OCI-LY1 (cell line): ENCODE data around the gene MAP2K2.

Experiments
- H2AFZ ChIP-seq: fragments of 200-600 bp; sonication (generic), shearing (Covaris generic); 2 replicates; pipeline ENCODE4 v1.6.0; 2014; ENCODE audit warnings: antibody characterized with exemption, mild to moderate bottlenecking, low read length
- H3F3A ChIP-seq: fragments of 200-600 bp; sonication (generic), shearing (Covaris generic); 2 replicates; pipeline ENCODE4 v1.6.0; 2014; ENCODE audit warnings: mild to moderate bottlenecking, antibody characterized with exemption, low read length, moderate library complexity; ENCODE audit not compliant: insufficient read depth
- H3K27ac ChIP-seq: fragments of 200-600 bp; sonication (generic); 2 replicates; pipeline ENCODE4 v1.5.1; 2014; ENCODE audit warnings: low read length, mixed run types, mild to moderate bottlenecking, low read depth; ENCODE audit not compliant: poor library complexity, severe bottlenecking
- H3K27me3 ChIP-seq: fragments of 200-600 bp; sonication (generic); 2 replicates; pipeline ENCODE4 v1.6.0; 2014; ENCODE audit warnings: antibody characterized with exemption, mild to moderate bottlenecking, low read length, moderate library complexity; ENCODE audit not compliant: insufficient read depth
- H3K36me3 ChIP-seq: fragments of 200-600 bp; sonication (generic); 2 replicates; pipeline ENCODE4 v1.6.1; 2014; ENCODE audit warnings: mild to moderate bottlenecking, antibody characterized with exemption, low read length, moderate library complexity, mixed read lengths; ENCODE audit not compliant: insufficient read depth
- H3K4me1 ChIP-seq: fragments of 200-600 bp; sonication (generic); 2 replicates; pipeline ENCODE4 v1.5.1; 2014; ENCODE audit warnings: mild to moderate bottlenecking, low read length, moderate library complexity; ENCODE audit not compliant: insufficient read depth, severe bottlenecking
- H3K4me2 ChIP-seq: fragments of 200-600 bp; sonication (generic), shearing (Covaris generic); 2 replicates; pipeline ENCODE4 v1.6.1; 2014; ENCODE audit warnings: low read length
- H3K4me3 ChIP-seq: fragments of 200-600 bp; sonication (generic); 2 replicates; pipeline ENCODE4 v1.5.1; 2014; ENCODE audit warnings: low read length, low read depth, mild to moderate bottlenecking, mixed read lengths; ENCODE audit not compliant: poor library complexity, severe bottlenecking
- H3K79me2 ChIP-seq: fragments of 200-600 bp; shearing (Covaris generic); 2 replicates; pipeline ENCODE4 v1.6.1; 2016; ENCODE audit warnings: mixed run types, low read length, mixed read lengths; ENCODE audit not compliant: insufficient read depth
- H3K9ac ChIP-seq: fragments of 200-600 bp; sonication (generic), shearing (Covaris generic); 2 replicates; pipeline ENCODE4 v1.6.1; 2014; ENCODE audit warnings: mild to moderate bottlenecking, low read length, mixed read lengths
- H3K9me2 ChIP-seq: fragments of 200-600 bp; sonication (generic), shearing (Covaris generic); 2 replicates; pipeline ENCODE4 v1.6.1; 2014; ENCODE audit warnings: low read depth, mild to moderate bottlenecking, low read length, mixed read lengths
- H3K9me3 ChIP-seq: fragments of 200-600 bp; shearing (Covaris generic); 2 replicates; pipeline ENCODE4 v1.6.1; 2014; ENCODE audit warnings: low read length, mixed read lengths
- H4K20me1 ChIP-seq: fragments of 200-600 bp; sonication (generic), shearing (Covaris generic); 2 replicates; pipeline ENCODE4 v1.6.0; 2016; ENCODE audit warnings: mild to moderate bottlenecking, low read length; ENCODE audit not compliant: insufficient read depth
- CTCF ChIP-seq: fragments of 200-600 bp; sonication (generic), shearing (Covaris generic); IDR thresholded peaks from 2 replicates; pipeline ENCODE4 v1.5.1; 2017; ENCODE audit warnings: mild to moderate bottlenecking, antibody characterized with exemption, low read length, moderate library complexity, mixed read lengths
- EZH2 ChIP-seq: fragments of 200-600 bp; sonication (generic), shearing (Covaris generic); IDR thresholded peaks from 2 replicates; pipeline ENCODE4 v1.8.0; 2017; ENCODE audit warnings: borderline replicate concordance, mixed run types, mild to moderate bottlenecking, antibody characterized with exemption, low read length, moderate library complexity, mixed read lengths

The MAP2K2 gene

DNA sequence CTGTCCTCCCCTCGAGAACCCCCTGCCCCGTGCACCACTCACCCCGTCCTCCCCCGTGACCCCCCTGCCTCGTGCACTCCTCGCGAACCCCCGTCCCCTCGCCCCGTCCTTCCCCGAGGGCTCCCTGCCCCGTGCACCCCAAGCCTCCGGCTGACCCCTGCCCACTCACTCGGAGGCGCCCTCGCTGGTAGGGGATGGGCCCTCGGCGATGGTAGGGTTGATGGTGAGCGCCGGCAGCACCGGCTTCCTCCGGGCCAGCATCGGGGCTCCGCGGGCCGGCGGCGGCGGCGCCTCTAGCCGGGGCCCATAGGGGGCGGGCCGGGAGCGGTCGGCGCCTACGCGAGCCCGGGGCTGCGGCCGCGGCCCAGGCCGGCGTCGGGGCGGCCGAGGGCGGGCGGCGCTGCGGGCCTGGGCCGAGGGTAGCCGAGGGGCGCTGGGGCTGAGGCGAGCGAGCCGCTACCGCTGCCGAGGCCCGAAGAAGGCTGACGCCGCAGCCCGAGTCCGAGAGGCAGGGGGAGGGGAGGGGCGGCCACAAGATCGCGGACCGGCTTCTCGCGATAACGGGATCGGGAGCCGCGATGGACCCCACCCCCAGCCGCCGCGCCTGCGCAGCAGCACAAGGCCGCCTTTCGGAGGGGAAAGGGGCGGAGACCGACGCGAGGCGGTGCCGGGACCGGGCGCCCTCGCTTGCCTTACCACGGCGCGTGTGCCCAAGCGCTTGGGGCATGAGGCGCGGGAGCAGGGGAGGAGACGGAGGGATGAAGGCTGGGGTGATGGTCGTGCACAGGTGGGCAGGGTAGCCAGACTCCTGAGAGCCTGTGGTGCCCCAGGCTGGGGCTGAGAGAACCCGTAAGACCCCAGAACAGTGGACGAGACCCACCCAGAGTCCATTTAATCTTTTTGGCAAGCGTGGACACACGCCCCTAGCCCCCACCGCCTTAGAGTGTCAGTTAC is at the start of gene MAP2K2:
Gene MAP2K2, minus strand, starts transcription at position 508 of the 954 bp plus-strand sequence. Its CDS starts 247 bp downstream, at position 261.
- TF ChIP-seq CTCF (no peak), EZH2 (no peak)
- Histone ChIP-seq H2AFZ (peak within 1 kb of the TSS; percentile 66; the same call in 1 of the 2 replicates), H3K4me1 (peaks cover 28% of the 10 kb centered on the region), H3K9me3 (no peaks in the 10 kb centered on the region), H3K9ac (peak within 1 kb of the TSS; percentile 92), H4K20me1 (no peaks in the 10 kb centered on the region), H3F3A (no peaks in the 10 kb centered on the region), H3K4me2 (peak within 1 kb of the TSS; percentile 99), H3K4me3 (peak within 1 kb of the TSS; percentile 90), H3K36me3 (peaks cover 5% of the 10 kb centered on the region; the same call in 1 of the 2 replicates), H3K27ac (peak within 1 kb of the TSS; percentile 19), H3K79me2 (peaks cover 13% of the 10 kb centered on the region), H3K9me2 (no peaks in the 10 kb centered on the region), H3K27me3 (no peaks in the 10 kb centered on the region)

- H3K4me3 ChIP-seq, result no peak overlapping the region
These were observed 49.0 kb upstream of the MAP2K2 start for GRCh38 chr19:4172861-4173473.

DNA sequence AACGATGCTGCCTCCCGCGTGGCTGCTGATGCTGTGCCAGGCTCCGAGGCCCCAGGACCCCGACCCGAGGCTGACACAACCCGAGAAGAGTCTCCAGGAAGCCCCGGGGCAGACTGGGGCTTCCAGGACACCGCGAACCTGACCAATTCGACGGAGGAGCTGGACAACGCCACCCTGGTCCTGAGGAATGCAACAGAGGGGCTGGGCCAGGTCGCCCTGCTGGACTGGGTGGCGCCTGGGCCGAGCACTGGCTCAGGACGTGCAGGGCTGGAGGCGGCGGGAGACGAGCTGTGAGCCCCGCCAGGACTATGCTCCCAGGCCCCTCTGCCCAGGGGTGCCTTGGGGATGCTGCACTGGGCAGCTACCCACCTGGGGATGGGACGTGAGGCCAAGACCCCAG is 47.8 kb upstream of the MAP2K2 start:
- H3K9ac ChIP-seq, result no peak overlapping the region
- no peaks in the 10 kb centered on the region for H4K20me1 ChIP-seq
- H3K4me3 ChIP-seq, result no peak overlapping the region
- H2AFZ ChIP-seq, result no peak overlapping the region
- no peaks in the 10 kb centered on the region for H3K9me3 ChIP-seq
- H3K36me3 ChIP-seq, result no peaks in the 10 kb centered on the region
- TF ChIP-seq EZH2 (no peak), CTCF (no peak)
- H3K4me2 ChIP-seq, result no peak overlapping the region
- H3K4me1 ChIP-seq, result no peaks in the 10 kb centered on the region
- no peaks in the 10 kb centered on the region for H3K9me2 ChIP-seq
- no peaks in the 10 kb centered on the region for H3K27me3 ChIP-seq
- no peaks in the 10 kb centered on the region for H3F3A ChIP-seq
- no peak overlapping the region for H3K27ac ChIP-seq
- H3K79me2 ChIP-seq, result no peaks in the 10 kb centered on the region

More at GRCh38 chr19:4172861-4173473, 49.0 kb upstream of the MAP2K2 start:
- H3K9ac ChIP-seq, result no peak overlapping the region
- no peak overlapping the region for H3K27ac ChIP-seq
- no peaks in the 10 kb centered on the region for H3K4me1 ChIP-seq
- TF ChIP-seq EZH2 (no peak), CTCF (no peak)
- H3K4me2 ChIP-seq, result no peak overlapping the region
- H3K27me3 ChIP-seq, result no peaks in the 10 kb centered on the region
- H3K79me2 ChIP-seq, result no peaks in the 10 kb centered on the region
- no peaks in the 10 kb centered on the region for H3K36me3 ChIP-seq
- H3K9me3 ChIP-seq, result no peaks in the 10 kb centered on the region
- H3K9me2 ChIP-seq, result no peaks in the 10 kb centered on the region
- H3F3A ChIP-seq, result no peaks in the 10 kb centered on the region
- no peaks in the 10 kb centered on the region for H4K20me1 ChIP-seq
- H2AFZ ChIP-seq, result no peak overlapping the region
